Kidney (tissue), 14 donors: ENCODE results near the gene GRIA1. TPM values are rescaled to one million over a fixed set of nuclear protein-coding genes. Genes with fewer than 3 reads are reported as not detected.

Experiments
- DNase-seq, 5 donors: peaks; one replicate each; pipeline ENCODE4 v3.0.0-alpha.2; 2013 to 2020
- FAIRE-seq: peaks from 2 replicates; lab custom pipeline; 2012; peaks lifted over from hg19 to GRCh38; lab: Jason Lieb, UNC
- H3K27ac ChIP-seq, 2 donors: one replicate each; pipeline ENCODE4 v1.7.0; 2013; ENCODE audit warnings: low read depth in 2 of 2, low read length in 2 of 2, inconsistent platforms in 1 of 2
- H3K27me3 ChIP-seq: one replicate; pipeline ENCODE4 v1.7.1; 2013; ENCODE audit warnings: low read length, inconsistent platforms; ENCODE audit not compliant: control insufficient read depth, insufficient read depth
- H3K36me3 ChIP-seq, 3 donors: one replicate each; pipeline versions ENCODE4 v1.7.0 to v1.7.1; 2013; ENCODE audit warnings: low read length in 3 of 3, control low read depth in 1 of 3, inconsistent platforms in 1 of 3; ENCODE audit not compliant: insufficient read depth in 3 of 3, control insufficient read depth in 2 of 3
- H3K4me1 ChIP-seq, 3 donors: one replicate each; pipeline versions ENCODE4 v1.7.0 to v1.7.1; 2013; ENCODE audit warnings: low read length in 3 of 3, inconsistent platforms in 1 of 3, low read depth in 1 of 3; ENCODE audit not compliant: control insufficient read depth in 2 of 3, insufficient read depth in 2 of 3
- H3K4me3 ChIP-seq, 3 donors: one replicate each; pipeline versions ENCODE4 v1.7.0 to v1.8.1; 2013; ENCODE audit warnings: low read length in 3 of 3, control low read depth in 1 of 3, inconsistent platforms in 1 of 3
- H3K9ac ChIP-seq, 3 donors: one replicate each; pipeline versions ENCODE4 v1.7.0 to v1.7.1; 2013; ENCODE audit warnings: low read length in 3 of 3, control low read depth in 1 of 3, inconsistent platforms in 1 of 3
- H3K9me3 ChIP-seq, 3 donors: one replicate each; pipeline versions ENCODE4 v1.7.0 to v1.7.1; 2013; ENCODE audit warnings: low read length in 3 of 3, control low read depth in 1 of 3, inconsistent platforms in 1 of 3; ENCODE audit not compliant: control insufficient read depth in 2 of 3, insufficient read depth in 1 of 3
- CTCF ChIP-seq: IDR thresholded peaks from 3 replicates; pipeline ENCODE4 v1.5.1; 2012; ENCODE audit warnings: mild to moderate bottlenecking, moderate library complexity, borderline replicate concordance; ENCODE audit not compliant: insufficient read depth; ENCODE audit errors: extremely low read depth
- intact Hi-C: fragments of 100-400 bp; cut with DNase I; formaldehyde crosslinking; loops from one replicate; pipeline ENCODE4 v1.11.1; 2022
- polyA plus RNA-seq: library from polyadenylated mRNA; stranded (reverse); fragments of 350-450 nt; fragmentation: Illumina TruSeq; extraction: RNeasy Lipid Tissue Mini Kit (QIAGEN cat#74804); gene quantifications from one replicate; pipeline ENCODE4 v1.2.3, GENCODE V29; 2014; ENCODE audit warnings: low read depth, low replicate concordance; ENCODE audit not compliant: insufficient read depth
- total RNA-seq: library from RNA; stranded (reverse); fragmentation: NEBNext Ultra II Directional; extraction: Animal tissue kit (Norgen Biotek cat#: 25700); gene quantifications from one replicate; pipeline ENCODE4 v1.2.1, GENCODE V29; 2021
- donor health status: control.
- donor health status: control.
- donor health status: control.
- donor health status: control.
- donor health status: control.
- donor health status: DM: yes; HTN: yes; CAD: no.
- donor health status: Normal renal cell carcinoma (clear cell type).

GRIA1 gene
- total and polyA plus RNA-seq, 2 donors from 2014 or later, result 0.50 TPM; not detected in 1

DNA sequence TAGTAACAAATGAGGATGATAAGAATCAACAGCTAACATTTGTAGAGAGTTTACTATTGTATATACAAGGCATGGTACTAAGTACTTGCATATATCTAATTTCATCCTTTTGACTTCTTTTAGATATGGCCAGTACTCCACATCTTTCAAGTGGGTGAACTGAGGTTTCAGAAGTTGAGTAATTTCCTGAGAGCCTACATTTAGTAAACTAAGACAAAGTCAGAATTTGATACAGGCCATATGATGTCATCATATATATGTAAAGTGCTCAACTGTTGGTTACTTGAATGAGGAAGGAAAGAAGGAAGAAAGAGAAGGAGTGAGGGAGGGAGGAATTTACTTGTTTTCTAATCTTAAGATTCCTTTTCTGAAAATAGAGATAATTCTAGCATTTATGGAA lies 52.8 kb downstream of the GRIA1 start:
- no peak for DNase-seq
- H3K27me3 ChIP-seq, result no peaks in the 10 kb centered on the region
- H3K36me3 ChIP-seq, result no peaks in the 10 kb centered on the region
- no peak overlapping the region for H3K9ac ChIP-seq
- no peak overlapping the region for H3K27ac ChIP-seq
- no peak for FAIRE-seq
- H3K4me3 ChIP-seq, result no peak overlapping the region
- intact Hi-C loops, result no loop called here
- no peak for TF ChIP-seq CTCF
- no peaks in the 10 kb centered on the region for H3K9me3 ChIP-seq
- H3K4me1 ChIP-seq, result no peaks in the 10 kb centered on the region

- Histone ChIP-seq H3K4me1 (no peaks in the 10 kb centered on the region), H3K27me3 (no peaks in the 10 kb centered on the region), H3K9me3 (no peaks in the 10 kb centered on the region), H3K4me3 (no peak overlapping the region), H3K27ac (no peak overlapping the region), H3K9ac (no peak overlapping the region), H3K36me3 (no peaks in the 10 kb centered on the region)
- TF ChIP-seq CTCF, result no peak
- intact Hi-C loops, result no loop called here
- DNase-seq (no peak), FAIRE-seq (no peak)
Observed at GRCh38 chr5:153543959-153544470, 53.5 kb downstream of the GRIA1 start.

GRCh38 chr5:153544706-153545105 lies 54.2 kb downstream of the GRIA1 start:
- FAIRE-seq (no peak), DNase-seq (no peak)
- no peaks in the 10 kb centered on the region for H3K36me3 ChIP-seq
- TF ChIP-seq CTCF, result no peak
- H3K9me3 ChIP-seq, result no peaks in the 10 kb centered on the region
- H3K27ac ChIP-seq, result no peak overlapping the region
- H3K9ac ChIP-seq, result no peak overlapping the region
- no peaks in the 10 kb centered on the region for H3K27me3 ChIP-seq
- intact Hi-C loops, result no loop called here
- H3K4me3 ChIP-seq, result no peak overlapping the region
- H3K4me1 ChIP-seq, result no peaks in the 10 kb centered on the region

GRCh38 chr5:153546566-153546965 lies 56.1 kb downstream of the GRIA1 start:
- FAIRE-seq (no peak), DNase-seq (no peak)
- no peak for TF ChIP-seq CTCF
- intact Hi-C loops, result no loop called here
- Histone ChIP-seq H3K36me3 (no peaks in the 10 kb centered on the region), H3K9me3 (no peaks in the 10 kb centered on the region), H3K4me3 (no peak overlapping the region), H3K27me3 (no peaks in the 10 kb centered on the region), H3K9ac (no peak overlapping the region), H3K27ac (no peak overlapping the region), H3K4me1 (no peaks in the 10 kb centered on the region)
